Stimulated activated CD4-positive, alpha-beta T cell treated with anti-CD3 and anti-CD28 coated beads, TNF-alpha, amount 100 ng/mL, for 4 hours (primary cell): Measurements from ENCODE around the gene ZGPAT.
"Not testable (repeated sequence)": the region's sequence is repeated elsewhere in the genome, so short reads cannot be mapped to it uniquely, and the experiment has no call there.

Experiments used
- DNase-seq, 3 experiments: peaks; one replicate each; pipeline ENCODE4 v3.0.0-alpha.2; 2020; ENCODE audit warnings: low read depth in 3 of 3

ZGPAT gene

GRCh38 chr20:63765082-63765873 is 57.4 kb downstream of the ZGPAT start:
- no peak for DNase-seq

GRCh38 chr20:63765902-63766301 is 58.1 kb downstream of the ZGPAT start:
- DNase-seq, result no peak

- DNase-seq, result no peak
Measured at GRCh38 chr20:63766695-63767426, 59.0 kb downstream of the ZGPAT start.

- no peak for DNase-seq
Measured at GRCh38 chr20:63767456-63767855, 59.6 kb downstream of the ZGPAT start.

- DNase-seq, result no peak
Measured at GRCh38 chr20:63767886-63768285, 60.0 kb downstream of the ZGPAT start.

DNA sequence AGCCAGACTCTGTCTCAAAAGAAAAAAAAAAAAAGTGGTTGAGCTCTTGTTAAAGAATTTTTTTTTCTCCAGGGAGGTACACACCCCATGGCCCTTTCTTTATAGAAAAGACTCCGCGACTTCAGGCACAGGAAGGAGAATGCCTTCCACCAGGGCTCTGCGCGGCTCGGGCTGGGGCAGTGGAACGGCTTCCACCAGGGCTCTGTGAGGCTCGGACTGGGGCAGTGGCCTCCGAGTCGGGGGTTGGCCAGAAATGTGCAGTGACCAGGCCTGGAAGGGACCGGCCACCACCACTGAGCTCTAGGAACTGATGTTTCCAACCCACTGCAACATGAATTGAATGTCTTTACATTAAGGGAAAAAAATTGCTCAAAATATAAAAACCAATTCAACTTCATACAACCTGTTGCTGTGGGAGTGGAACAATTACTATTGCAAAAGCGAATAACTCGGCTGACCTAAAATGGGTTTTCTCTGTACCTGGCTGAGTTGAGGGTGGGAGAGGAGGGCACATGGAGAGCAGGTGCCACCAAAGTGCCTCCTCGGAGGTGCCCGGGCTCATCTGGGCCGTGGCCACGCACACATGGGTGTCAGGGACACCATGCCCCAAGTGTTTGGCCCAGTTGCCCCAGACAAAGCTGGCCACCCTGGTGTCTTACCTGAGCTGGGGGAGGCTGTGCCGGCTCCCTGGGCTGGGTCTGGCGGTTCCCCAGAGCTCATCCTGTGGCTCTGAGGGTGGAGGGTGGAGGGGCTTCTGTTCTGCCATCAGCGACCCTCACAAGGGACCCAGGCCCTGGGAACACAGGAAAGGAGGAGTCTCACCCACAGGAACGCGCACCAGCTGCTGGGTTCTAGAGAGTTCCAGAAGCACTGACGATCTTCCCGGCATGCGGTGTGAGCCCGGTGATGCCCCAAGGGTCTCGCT is 61.0 kb downstream of the ZGPAT start:
- no peak for DNase-seq

DNA sequence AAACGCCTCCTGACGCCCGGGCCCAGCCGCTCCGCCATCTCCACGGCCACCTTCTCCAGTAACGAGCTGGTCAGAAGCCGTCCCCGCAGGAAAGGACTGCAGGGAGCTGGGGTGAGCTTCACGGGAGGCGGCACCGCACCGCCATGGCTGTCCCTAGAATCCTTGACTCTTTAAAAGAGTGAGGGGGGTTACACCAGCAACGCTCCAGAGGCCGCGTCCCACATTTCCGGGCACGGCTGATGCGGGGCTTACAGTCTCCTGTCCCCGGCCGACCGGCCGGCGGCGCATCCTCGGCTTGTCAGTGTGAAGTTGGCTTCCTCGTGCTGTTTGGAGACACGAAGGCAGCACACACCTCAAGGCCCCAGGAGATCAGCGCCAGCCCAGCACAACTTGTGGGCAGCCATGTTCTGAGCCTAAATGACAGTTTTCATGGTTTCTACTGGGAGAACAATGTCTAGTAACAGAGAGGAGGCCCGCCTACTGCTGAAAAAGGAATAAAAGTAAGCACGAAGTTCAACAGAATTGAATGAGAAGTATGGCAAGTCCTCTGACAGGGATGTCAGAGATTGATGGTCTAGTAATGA is 62.1 kb downstream of the ZGPAT start:
- DNase-seq, result no peak

GRCh38 chr20:63771046-63771707 is 63.3 kb downstream of the ZGPAT start:
- DNase-seq, result no peak

GRCh38 chr20:63772781-63773518 is 65.1 kb downstream of the ZGPAT start:
- no peak for DNase-seq

GRCh38 chr20:63773571-63774241 is 65.9 kb downstream of the ZGPAT start:
- DNase-seq, result no peak

- DNase-seq, result no peak
Measured at GRCh38 chr20:63774306-63774705, 66.5 kb downstream of the ZGPAT start.

- DNase-seq, result no peak
Measured at GRCh38 chr20:63775096-63775978, 67.5 kb downstream of the ZGPAT start.

- DNase-seq, result not testable (repeated sequence)
Measured at GRCh38 chr20:63776875-63777274, 69.0 kb downstream of the ZGPAT start.

- no peak for DNase-seq
Measured at GRCh38 chr20:63777614-63778013, 69.8 kb downstream of the ZGPAT start.

- DNase-seq, result no peak
Measured at GRCh38 chr20:63778034-63778752, 70.4 kb downstream of the ZGPAT start.

DNA sequence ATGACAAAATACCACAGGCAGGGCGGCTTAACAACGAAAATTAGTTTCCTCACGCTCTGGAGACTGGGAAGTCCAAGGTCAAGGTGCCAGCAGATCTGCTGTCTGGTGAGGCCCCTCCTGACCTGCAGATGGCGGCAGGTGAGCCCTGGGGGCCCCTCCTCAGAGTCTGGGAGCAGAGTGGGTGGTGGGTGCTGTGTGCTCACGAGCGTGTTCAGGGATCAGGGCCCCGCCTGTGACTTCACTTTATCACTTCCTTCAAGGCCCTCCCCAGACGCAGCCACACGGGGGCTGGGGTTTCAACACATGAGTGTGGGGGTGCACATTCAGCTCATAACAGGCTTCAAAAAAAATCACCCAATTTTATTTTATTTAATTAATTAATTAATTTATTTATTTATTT is 71.0 kb downstream of the ZGPAT start:
- DNase-seq, result no peak

DNA sequence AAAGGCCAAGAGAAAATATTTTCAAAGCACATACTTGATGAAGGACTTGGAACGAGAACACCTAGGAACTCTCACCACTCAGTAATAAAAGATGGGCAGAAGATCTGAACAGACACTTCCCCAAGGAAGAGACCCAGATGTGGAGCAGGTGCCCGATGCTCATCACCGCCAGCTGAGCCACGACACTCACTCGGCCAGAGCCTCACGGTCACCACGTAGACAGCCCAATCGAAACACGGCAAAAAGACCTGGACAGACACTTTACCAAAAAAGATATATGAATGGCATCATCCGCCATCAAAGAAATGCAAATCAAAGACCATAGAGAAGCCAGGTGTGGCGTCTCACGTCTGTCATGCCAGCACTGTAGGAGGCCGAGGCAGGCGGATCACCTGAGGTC is 73.3 kb downstream of the ZGPAT start:
- DNase-seq, result no peak

GRCh38 chr20:63782051-63782471 is 74.2 kb downstream of the ZGPAT start:
- no peak for DNase-seq
